IMR-90 (cell line): ENCODE measurements around the gene CLSTN1.

Experiments used
- CHD1 ChIP-seq: IDR thresholded peaks from 2 replicates; pipeline ENCODE4 v1.6.1; 2012; ENCODE audit warnings: low read depth, low read length, improper control_type of control experiment
- CTCF ChIP-seq: conservative IDR thresholded peaks from 2 replicates; pipeline ENCODE4 v1.5.1; 2012; ENCODE audit warnings: mild to moderate bottlenecking, low read depth, low read length, improper control_type of control experiment
- ELK1 ChIP-seq: fragments of 150-350 bp; IDR thresholded peaks from 2 replicates; pipeline ENCODE4 v1.6.1; 2016; ENCODE audit warnings: low read depth, mild to moderate bottlenecking, low read length, moderate library complexity, borderline replicate concordance
- POLR2A ChIP-seq: IDR thresholded peaks from 2 replicates; pipeline ENCODE4 v1.6.1; 2012; ENCODE audit warnings: mild to moderate bottlenecking, low read depth, low read length
- RCOR1 ChIP-seq: IDR thresholded peaks from 2 replicates; pipeline ENCODE4 v1.6.1; 2012; ENCODE audit warnings: mild to moderate bottlenecking, low read length, improper control_type of control experiment; ENCODE audit not compliant: insufficient replicate concordance

- TF ChIP-seq POLR2A, result no peak
- no peak for TF ChIP-seq CTCF
- no peak for TF ChIP-seq ELK1
- no peak for TF ChIP-seq RCOR1
- no peak for TF ChIP-seq CHD1
Observed at GRCh38 chr1:9865724-9866123, 42.0 kb upstream of the CLSTN1 start.
